NK-92 (cell line): Measurements from ENCODE around the gene MAGI2.

ENCODE experiments used
- DNase-seq: peaks from one replicate; lab custom pipeline; 2025; ENCODE audit not compliant: unreplicated experiment; lab: John Stamatoyannopoulos, UW

Gene MAGI2

GRCh38 chr7:78448911-78449310 lies 1004.6 kb downstream of the MAGI2 start:
- no peak for DNase-seq

- no peak for DNase-seq
These were observed 1009.2 kb downstream of the MAGI2 start for GRCh38 chr7:78444267-78444666.

GRCh38 chr7:78443811-78444210 lies 1009.7 kb downstream of the MAGI2 start:
- DNase-seq, result no peak

GRCh38 chr7:78441737-78442136 lies 1011.7 kb downstream of the MAGI2 start:
- DNase-seq, result no peak

- DNase-seq, result no peak
These were observed 1015.0 kb downstream of the MAGI2 start for GRCh38 chr7:78438433-78438832.

- DNase-seq, result no peak
These were observed 1016.3 kb downstream of the MAGI2 start for GRCh38 chr7:78437118-78437517.

GRCh38 chr7:78435355-78435754 lies 1018.1 kb downstream of the MAGI2 start:
- no peak for DNase-seq

GRCh38 chr7:78434281-78434680 lies 1019.2 kb downstream of the MAGI2 start:
- DNase-seq, result no peak

- DNase-seq, result no peak
These were observed 1020.0 kb downstream of the MAGI2 start for GRCh38 chr7:78433421-78433820.

GRCh38 chr7:78429878-78430277 lies 1023.6 kb downstream of the MAGI2 start:
- no peak for DNase-seq

GRCh38 chr7:78427209-78427608 lies 1026.3 kb downstream of the MAGI2 start:
- no peak for DNase-seq

- DNase-seq, result no peak
These were observed 1033.5 kb downstream of the MAGI2 start for GRCh38 chr7:78420001-78420400.

- no peak for DNase-seq
These were observed 1036.2 kb downstream of the MAGI2 start for GRCh38 chr7:78417180-78417853.

GRCh38 chr7:78413568-78413967 lies 1039.9 kb downstream of the MAGI2 start:
- DNase-seq, result no peak

GRCh38 chr7:78412216-78412858 lies 1041.1 kb downstream of the MAGI2 start:
- DNase-seq, result no peak

GRCh38 chr7:78407031-78407430 lies 1046.4 kb downstream of the MAGI2 start:
- DNase-seq, result no peak

- no peak for DNase-seq
These were observed 1046.9 kb downstream of the MAGI2 start for GRCh38 chr7:78406531-78406930.

GRCh38 chr7:78402096-78402495 lies 1051.4 kb downstream of the MAGI2 start:
- no peak for DNase-seq

GRCh38 chr7:78400038-78400437 lies 1053.4 kb downstream of the MAGI2 start:
- DNase-seq, result no peak

GRCh38 chr7:78399033-78399769 lies 1054.3 kb downstream of the MAGI2 start:
- DNase-seq, result no peak

GRCh38 chr7:78398576-78398975 lies 1054.9 kb downstream of the MAGI2 start:
- DNase-seq, result no peak

GRCh38 chr7:78398081-78398480 lies 1055.4 kb downstream of the MAGI2 start:
- DNase-seq, result no peak
